GM21786 (cell line): ENCODE results near the gene CDCA5.

ENCODE experiments used
- ATAC-seq: cut with Tn5 transposase; IDR thresholded peaks from one replicate; pipeline ENCODE4 v1.9.1; 2021; ENCODE audit not compliant: unreplicated experiment

The CDCA5 gene

GRCh38 chr11:65083834-65084597, at the start of gene CDCA5, which contains the start of gene ZFPL1:
CDCA5 (minus strand) TSS chr11:65084040; CDS start chr11:65083978, 62 bp downstream.
ZFPL1 (plus strand) TSS chr11:65084222; CDS start chr11:65084699, 477 bp downstream.
- peak; percentile 81 for ATAC-seq

GRCh38 chr11:65132988-65133700, 49.3 kb upstream of the CDCA5 start:
- no peak for ATAC-seq

- peak; percentile 36 for ATAC-seq
Observed at GRCh38 chr11:65132238-65132987, 48.6 kb upstream of the CDCA5 start.

GRCh38 chr11:65131895-65132237, 48.0 kb upstream of the CDCA5 start:
- ATAC-seq: no peak

- ATAC-seq: no peak
Observed at GRCh38 chr11:65131417-65131776, 47.6 kb upstream of the CDCA5 start.

- ATAC-seq: no peak
Observed at GRCh38 chr11:65130631-65131416, 47.0 kb upstream of the CDCA5 start.

GRCh38 chr11:65129649-65130441, 46.0 kb upstream of the CDCA5 start:
- no peak for ATAC-seq

GRCh38 chr11:65128182-65129145, 44.6 kb upstream of the CDCA5 start:
- ATAC-seq: no peak

GRCh38 chr11:65127473-65128181, 43.8 kb upstream of the CDCA5 start:
- ATAC-seq: no peak

- ATAC-seq: no peak
Observed at GRCh38 chr11:65126624-65127274, 42.9 kb upstream of the CDCA5 start.

- no peak for ATAC-seq
Observed at GRCh38 chr11:65125197-65126056, 41.6 kb upstream of the CDCA5 start.

GRCh38 chr11:65124480-65125196, 40.8 kb upstream of the CDCA5 start:
- no peak for ATAC-seq

GRCh38 chr11:65121865-65122696, 38.2 kb upstream of the CDCA5 start, which contains the start of the genes FAU and MRPL49:
FAU (minus strand) TSS chr11:65122134; CDS start chr11:65121813, 321 bp downstream.
MRPL49 (plus strand) TSS chr11:65122321; CDS start chr11:65122347, 26 bp downstream.
- peak; percentile 66 for ATAC-seq

GRCh38 chr11:65121447-65121864, 37.6 kb upstream of the CDCA5 start:
- no peak for ATAC-seq

GRCh38 chr11:65120831-65121230, 37.0 kb upstream of the CDCA5 start:
- ATAC-seq: no peak
